Lower leg skin (tissue), 3 donors: ENCODE measurements around the gene DMXL1.
"Not testable (repeated sequence)": the region's sequence is repeated elsewhere in the genome, so short reads cannot be mapped to it uniquely, and the experiment has no call there.

ENCODE experiments used
- CTCF ChIP-seq, 3 donors: fragments of 450-650 bp; IDR thresholded peaks; one replicate each; pipeline ENCODE4 v1.5.1; 2016; ENCODE audit warnings: antibody characterized with exemption in 3 of 3, mild to moderate bottlenecking in 3 of 3, moderate library complexity in 2 of 3
- POLR2A ChIP-seq, 2 donors: fragments of 450-650 bp; IDR thresholded peaks; one replicate each; pipeline ENCODE4 v1.6.1; 2016 to 2017; ENCODE audit warnings: antibody characterized with exemption in 2 of 2, mild to moderate bottlenecking in 1 of 2, moderate library complexity in 1 of 2

GRCh38 chr5:119122474-119122873 is 51.6 kb downstream of the DMXL1 start:
- not testable (repeated sequence) for TF ChIP-seq CTCF, POLR2A (IDR thresholded peaks at IDR 0.05)
